HG02588 (cell line): Measurements from ENCODE around the gene ARHGAP1.

Experiments
- ATAC-seq: cut with Tn5 transposase; IDR thresholded peaks from one replicate; pipeline ENCODE4 v1.9.1; 2021; ENCODE audit warnings: mild to moderate bottlenecking, moderate library complexity; ENCODE audit not compliant: unreplicated experiment

Gene ARHGAP1

GRCh38 chr11:46643986-46644385, 56.4 kb downstream of the ARHGAP1 start:
- no peak for ATAC-seq

GRCh38 chr11:46643531-46643930, 56.9 kb downstream of the ARHGAP1 start:
- ATAC-seq: no peak

GRCh38 chr11:46642627-46643335, 57.6 kb downstream of the ARHGAP1 start:
- ATAC-seq: no peak

GRCh38 chr11:46641639-46642038, 58.8 kb downstream of the ARHGAP1 start:
- ATAC-seq: no peak

GRCh38 chr11:46640036-46640788, 60.2 kb downstream of the ARHGAP1 start:
- ATAC-seq: no peak

- no peak for ATAC-seq
Measured at GRCh38 chr11:46639197-46639839, 61.1 kb downstream of the ARHGAP1 start.

- ATAC-seq: no peak
Measured at GRCh38 chr11:46637546-46637945, 62.9 kb downstream of the ARHGAP1 start.

GRCh38 chr11:46635557-46636139, 64.8 kb downstream of the ARHGAP1 start:
- no peak for ATAC-seq

- ATAC-seq: no peak
Measured at GRCh38 chr11:46633291-46634217, 66.9 kb downstream of the ARHGAP1 start.

- ATAC-seq: no peak
Measured at GRCh38 chr11:46632502-46632901, 67.9 kb downstream of the ARHGAP1 start.

- ATAC-seq: no peak
Measured at GRCh38 chr11:46631676-46632075, 68.7 kb downstream of the ARHGAP1 start.

- ATAC-seq: no peak
Measured at GRCh38 chr11:46630237-46630636, 70.2 kb downstream of the ARHGAP1 start.

GRCh38 chr11:46628961-46629360, 71.5 kb downstream of the ARHGAP1 start:
- ATAC-seq: no peak
